GM21515 (cell line): Measurements from ENCODE around the gene SHROOM3.
"Not testable (repeated sequence)": the region's sequence is repeated elsewhere in the genome, so short reads cannot be mapped to it uniquely, and the experiment has no call there.

Experiments
- ATAC-seq: cut with Tn5 transposase; IDR thresholded peaks from one replicate; pipeline ENCODE4 v1.9.1; 2021; ENCODE audit not compliant: unreplicated experiment

The SHROOM3 gene

GRCh38 chr4:76443376-76443775, 8.3 kb downstream of the SHROOM3 start:
- no peak for ATAC-seq

- no peak for ATAC-seq
Measured at GRCh38 chr4:76445911-76446310, 10.9 kb downstream of the SHROOM3 start.

- ATAC-seq: no peak
Measured at GRCh38 chr4:76447393-76447851, 12.4 kb downstream of the SHROOM3 start.

GRCh38 chr4:76448211-76448610, 13.2 kb downstream of the SHROOM3 start:
- ATAC-seq: no peak

- no peak for ATAC-seq
Measured at GRCh38 chr4:76449362-76449767, 14.3 kb downstream of the SHROOM3 start.

DNA sequence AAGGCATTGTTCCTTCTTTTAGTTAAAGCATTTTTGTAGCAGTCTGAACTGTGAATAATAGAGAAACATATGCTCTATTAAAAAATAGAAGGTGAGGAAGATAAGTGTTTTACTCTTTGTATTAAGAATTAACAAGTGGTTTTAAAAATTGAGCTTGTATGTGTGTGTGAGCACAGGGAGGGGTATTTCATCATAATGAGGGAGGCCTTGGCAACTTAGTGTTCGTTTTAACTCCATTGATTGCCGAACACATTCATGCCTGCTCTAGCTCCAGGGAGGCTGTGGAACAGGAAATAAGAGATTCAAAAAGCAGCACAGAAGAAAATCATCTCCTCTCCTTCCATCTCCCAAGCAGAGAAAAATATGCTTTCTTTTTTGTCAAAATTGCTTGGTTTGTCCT, 14.8 kb downstream of the SHROOM3 start:
- no peak for ATAC-seq

DNA sequence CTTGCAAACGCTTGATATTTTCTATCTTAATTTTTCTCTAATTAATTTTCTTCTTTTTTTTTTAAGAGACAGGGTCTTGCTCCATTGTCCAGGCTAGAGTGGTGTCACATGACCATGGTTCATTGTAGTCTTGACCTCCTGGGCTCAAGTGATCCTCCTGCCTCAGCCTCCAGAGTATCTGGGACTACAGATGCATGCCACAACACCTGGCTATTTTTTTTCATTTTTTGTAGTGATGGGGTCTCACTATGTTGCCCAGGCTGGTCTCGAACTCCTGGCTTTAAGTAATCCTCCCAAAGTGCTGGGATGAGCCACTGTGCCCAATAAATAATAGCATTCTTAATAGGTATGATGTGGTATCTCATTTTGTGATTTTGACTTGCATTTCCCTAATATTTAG, 18.2 kb downstream of the SHROOM3 start:
- no peak for ATAC-seq

- ATAC-seq: not testable (repeated sequence)
Measured at GRCh38 chr4:76454073-76454472, 19.0 kb downstream of the SHROOM3 start.

- ATAC-seq: no peak
Measured at GRCh38 chr4:76457885-76458284, 22.9 kb downstream of the SHROOM3 start.

DNA sequence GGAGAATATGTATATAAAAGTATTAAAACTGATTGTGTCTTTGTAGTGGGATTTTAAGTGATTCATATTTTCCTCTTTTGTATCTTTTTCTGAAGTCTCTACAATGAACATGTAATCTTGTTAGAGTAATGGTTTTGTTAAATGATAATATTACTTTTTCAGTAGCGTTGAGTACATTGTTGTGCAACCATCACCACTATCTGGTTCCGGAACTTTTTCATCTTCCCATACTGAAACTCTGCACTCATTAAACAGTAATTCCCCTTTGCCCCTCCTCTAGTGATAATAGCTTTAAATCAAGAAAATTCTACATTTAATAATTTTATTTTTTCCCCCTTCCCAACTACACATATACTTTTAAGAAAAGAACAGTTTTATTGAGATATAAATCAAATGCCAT, 23.3 kb downstream of the SHROOM3 start:
- ATAC-seq: no peak

GRCh38 chr4:76458825-76459224, 23.8 kb downstream of the SHROOM3 start:
- ATAC-seq: no peak

- no peak for ATAC-seq
Measured at GRCh38 chr4:76459291-76459723, 24.3 kb downstream of the SHROOM3 start.

- no peak for ATAC-seq
Measured at GRCh38 chr4:76463568-76463967, 28.5 kb downstream of the SHROOM3 start.

- no peak for ATAC-seq
Measured at GRCh38 chr4:76470064-76470463, 35.0 kb downstream of the SHROOM3 start.

DNA sequence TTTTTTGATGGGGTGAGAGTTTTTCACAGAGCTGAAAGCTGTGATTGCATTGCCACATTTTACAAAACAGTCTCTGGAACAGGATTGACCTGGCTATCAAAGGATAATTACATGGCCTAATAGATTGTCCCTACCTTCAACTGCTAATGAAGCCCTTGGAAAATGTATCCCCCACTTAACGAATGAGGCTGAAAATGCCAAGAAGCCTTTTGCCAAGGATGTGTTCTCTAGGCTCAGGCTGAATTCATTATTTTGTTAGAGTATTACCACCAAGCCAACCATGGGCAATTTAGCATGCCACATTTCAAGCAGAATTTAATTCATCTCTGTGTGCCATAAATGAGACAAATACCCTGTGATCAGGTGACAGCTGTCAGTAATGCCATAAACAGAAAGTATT, 35.5 kb downstream of the SHROOM3 start:
- no peak for ATAC-seq

DNA sequence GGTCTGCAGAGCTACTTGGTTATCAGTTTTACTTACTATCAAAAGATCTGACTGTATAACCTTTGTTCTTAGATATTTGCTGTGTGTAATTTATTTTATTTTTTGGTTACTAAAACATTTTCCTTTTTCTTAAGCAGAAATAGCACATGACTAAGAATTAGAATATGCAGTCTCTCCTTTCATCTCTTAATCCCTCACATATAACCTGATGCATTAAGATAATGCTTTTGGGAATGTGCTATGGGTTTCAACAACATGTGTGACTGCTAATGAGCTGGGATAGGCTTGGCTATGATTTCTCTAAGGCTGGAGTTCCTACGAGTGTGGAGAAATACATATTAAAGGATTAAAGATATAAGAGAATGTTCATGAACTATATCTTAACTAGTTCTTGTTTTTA, 41.5 kb downstream of the SHROOM3 start:
- no peak for ATAC-seq

DNA sequence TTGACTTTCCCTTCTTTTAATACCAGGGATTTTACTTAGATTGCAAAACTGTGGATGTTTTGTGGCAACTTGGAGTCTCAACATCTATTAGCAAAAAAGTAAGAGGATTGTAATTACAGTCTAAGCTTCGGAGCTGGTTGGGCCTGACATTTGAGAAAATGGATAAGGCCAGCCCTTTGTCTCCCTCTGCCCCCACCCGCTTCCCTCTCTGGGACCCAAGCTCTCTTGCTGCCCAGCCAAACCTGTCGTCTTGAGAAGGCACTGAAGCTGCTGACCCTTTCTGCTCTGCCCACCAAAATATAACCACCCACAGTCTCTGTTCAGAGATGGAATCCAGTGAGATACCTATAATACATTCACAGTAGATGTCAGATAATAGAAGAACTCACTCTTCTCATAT, 49.6 kb downstream of the SHROOM3 start:
- no peak for ATAC-seq

DNA sequence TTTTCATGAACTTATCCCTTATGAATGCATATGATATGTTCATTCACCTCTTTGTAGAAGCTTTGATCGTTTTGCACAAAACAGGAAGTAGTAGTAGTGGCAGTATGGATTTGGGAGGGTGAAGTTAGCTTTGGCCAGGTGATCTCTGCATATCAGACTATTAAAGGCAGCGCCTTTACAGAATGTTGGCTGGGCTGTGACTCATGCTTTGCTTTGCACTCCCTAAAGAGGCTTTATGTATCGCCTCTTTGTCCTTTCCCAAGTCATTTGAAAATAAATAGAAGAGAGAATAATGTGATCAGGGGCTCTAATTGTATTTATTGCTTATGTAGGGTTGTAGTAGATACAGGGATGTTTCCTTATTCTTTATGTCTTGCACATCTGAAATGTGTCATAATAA, 50.4 kb downstream of the SHROOM3 start:
- no peak for ATAC-seq

DNA sequence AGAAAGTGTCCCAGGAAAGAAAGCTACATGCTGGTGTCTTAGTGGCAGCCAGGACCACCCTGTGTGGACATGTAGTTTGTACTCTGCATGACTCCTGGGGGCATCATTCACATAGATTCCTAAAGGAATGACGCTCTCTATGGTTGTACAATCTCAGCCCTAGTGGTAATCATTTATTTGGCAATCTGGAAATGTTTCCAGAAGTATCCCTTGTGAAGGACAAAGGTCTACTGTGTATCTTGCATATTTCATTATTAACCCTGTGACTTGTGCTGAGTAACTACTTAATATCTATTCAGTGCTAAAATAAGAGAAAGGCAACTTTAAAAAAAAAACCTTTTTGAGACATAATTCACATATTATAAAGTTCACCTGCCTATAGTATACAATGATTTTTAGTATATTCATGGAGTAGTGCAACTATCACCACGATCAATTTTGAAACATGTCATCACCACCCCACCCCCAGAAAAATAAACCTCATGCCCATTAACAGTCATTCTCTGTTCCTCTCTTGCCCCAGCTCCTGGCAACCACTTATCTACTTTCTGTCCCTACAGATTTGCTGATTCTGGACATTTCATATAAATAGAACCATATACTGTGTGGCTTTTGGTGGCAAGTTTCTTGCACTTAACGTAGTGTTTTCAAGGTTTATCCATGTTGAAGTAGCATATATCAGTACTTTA, 51.7 kb downstream of the SHROOM3 start:
- ATAC-seq: no peak

DNA sequence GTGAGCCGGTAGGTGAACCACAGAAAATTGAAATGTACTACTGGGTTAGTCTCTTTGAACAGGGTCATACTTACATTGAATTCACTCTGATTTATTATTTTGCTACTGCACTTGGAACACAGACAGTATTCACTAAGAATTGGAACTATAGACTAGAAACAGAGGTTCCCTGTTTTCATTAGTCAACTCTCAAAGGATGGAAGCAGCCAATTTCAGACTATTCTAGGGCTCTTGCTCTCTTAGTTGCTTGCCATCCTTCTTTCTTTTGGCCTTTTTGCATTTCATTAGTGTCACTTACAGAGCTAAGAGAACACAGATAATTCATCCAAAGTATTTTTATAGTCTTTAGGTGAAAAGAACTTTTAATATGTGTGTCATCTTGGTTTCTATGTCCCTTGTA, 52.6 kb downstream of the SHROOM3 start:
- ATAC-seq: no peak

DNA sequence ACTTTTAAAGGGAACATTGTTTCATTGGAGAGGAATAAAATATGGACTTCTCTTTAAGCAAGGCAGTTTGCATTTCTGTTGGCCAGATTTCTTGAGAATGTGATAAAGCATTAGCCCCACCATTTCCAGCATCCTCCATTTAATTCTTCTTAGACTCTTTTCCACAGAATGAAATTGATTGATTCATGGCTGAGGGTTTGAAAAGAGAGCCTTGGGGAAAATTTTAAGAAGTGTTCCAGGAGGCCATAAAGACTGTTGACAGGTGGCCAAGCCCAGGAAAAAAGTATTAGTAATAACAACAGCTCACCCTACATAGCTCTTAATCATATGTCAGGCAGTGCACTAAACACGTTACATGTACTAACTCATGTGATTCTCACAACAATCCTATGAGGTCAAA, 53.4 kb downstream of the SHROOM3 start:
- ATAC-seq: no peak

- ATAC-seq: no peak
Measured at GRCh38 chr4:76488888-76489685, 54.1 kb downstream of the SHROOM3 start.
